HEK293 (cell line): ENCODE results near the gene HIF3A.

Experiments used
- IKZF3 ChIP-seq: fragments of 450-650 bp; IDR thresholded peaks from 2 replicates; pipeline ENCODE4 v1.5.0; 2018; ENCODE audit warnings: missing biosample characterization, mild to moderate bottlenecking, missing genetic modification characterization, moderate library complexity
- KLF17 ChIP-seq: fragments of 450-650 bp; formaldehyde crosslinking; IDR thresholded peaks from 2 replicates; pipeline ENCODE4 v1.5.1; 2016; ENCODE audit warnings: missing biosample characterization, missing genetic modification characterization
- MZF1 ChIP-seq: fragments of 450-650 bp; formaldehyde crosslinking; IDR thresholded peaks from 2 replicates; pipeline ENCODE4 v1.5.1; 2017; ENCODE audit warnings: missing biosample characterization, missing genetic modification characterization, borderline replicate concordance
- OSR2 ChIP-seq: fragments of 450-650 bp; formaldehyde crosslinking; IDR thresholded peaks from 2 replicates; pipeline ENCODE4 v1.5.1; 2016; ENCODE audit warnings: missing biosample characterization, missing genetic modification characterization
- PATZ1 ChIP-seq: fragments of 450-650 bp; formaldehyde crosslinking; IDR thresholded peaks from 2 replicates; pipeline ENCODE4 v1.5.1; 2016; ENCODE audit warnings: missing biosample characterization, missing genetic modification characterization
- SP2 ChIP-seq: fragments of 450-650 bp; formaldehyde crosslinking; IDR thresholded peaks from 2 replicates; pipeline ENCODE4 v1.5.1; 2016; ENCODE audit warnings: missing biosample characterization, missing genetic modification characterization
- ZBTB17 ChIP-seq: fragments of 450-650 bp; formaldehyde crosslinking; IDR thresholded peaks from 2 replicates; pipeline ENCODE4 v1.5.1; 2016; ENCODE audit warnings: missing biosample characterization, missing genetic modification characterization
- ZBTB6 ChIP-seq: fragments of 450-650 bp; formaldehyde crosslinking; IDR thresholded peaks from 2 replicates; pipeline ENCODE4 v1.5.1; 2017; ENCODE audit warnings: missing biosample characterization, missing genetic modification characterization
- ZNF155 ChIP-seq: fragments of 450-650 bp; formaldehyde crosslinking; IDR thresholded peaks from 2 replicates; pipeline ENCODE4 v1.5.1; 2016; ENCODE audit warnings: missing biosample characterization, missing genetic modification characterization
- ZNF18 ChIP-seq: fragments of 450-650 bp; formaldehyde crosslinking; IDR thresholded peaks from 2 replicates; pipeline ENCODE4 v1.5.1; 2016; ENCODE audit warnings: missing biosample characterization, missing genetic modification characterization
- ZNF184 ChIP-seq: fragments of 450-650 bp; IDR thresholded peaks from 2 replicates; pipeline ENCODE4 v1.5.1; 2018; ENCODE audit warnings: missing biosample characterization, mild to moderate bottlenecking, missing genetic modification characterization
- ZNF211 ChIP-seq: fragments of 450-650 bp; formaldehyde crosslinking; IDR thresholded peaks from 2 replicates; pipeline ENCODE4 v1.5.1; 2016; ENCODE audit warnings: low read depth, missing biosample characterization, missing genetic modification characterization
- ZNF350 ChIP-seq: fragments of 450-650 bp; formaldehyde crosslinking; IDR thresholded peaks from 2 replicates; pipeline ENCODE4 v1.5.0; 2017; ENCODE audit warnings: missing biosample characterization, mild to moderate bottlenecking, missing genetic modification characterization
- ZNF37A ChIP-seq: fragments of 450-650 bp; IDR thresholded peaks from 2 replicates; pipeline ENCODE4 v1.5.1; 2018; ENCODE audit warnings: missing biosample characterization, missing genetic modification characterization
- ZNF394 ChIP-seq: fragments of 450-650 bp; formaldehyde crosslinking; IDR thresholded peaks from 2 replicates; pipeline ENCODE4 v1.5.1; 2016; ENCODE audit warnings: missing biosample characterization, missing genetic modification characterization, mild to moderate bottlenecking, moderate library complexity, borderline replicate concordance
- ZNF398 ChIP-seq: fragments of 450-650 bp; formaldehyde crosslinking; IDR thresholded peaks from 2 replicates; pipeline ENCODE4 v1.5.1; 2017; ENCODE audit warnings: missing biosample characterization, missing genetic modification characterization
- ZNF423 ChIP-seq: fragments of 450-650 bp; formaldehyde crosslinking; IDR thresholded peaks from 2 replicates; pipeline ENCODE4 v1.5.1; 2016; ENCODE audit warnings: missing biosample characterization, missing genetic modification characterization
- ZNF510 ChIP-seq: fragments of 450-650 bp; formaldehyde crosslinking; IDR thresholded peaks from 2 replicates; pipeline ENCODE4 v1.5.1; 2018; ENCODE audit warnings: mild to moderate bottlenecking, missing genetic modification characterization, missing biosample characterization; ENCODE audit not compliant: insufficient replicate concordance
- ZNF518A ChIP-seq: fragments of 450-650 bp; formaldehyde crosslinking; conservative IDR thresholded peaks from 2 replicates; pipeline ENCODE4 v1.5.1; 2016; ENCODE audit warnings: low read depth, missing biosample characterization, missing genetic modification characterization
- ZNF626 ChIP-seq: fragments of 450-650 bp; sonication (Bioruptor Pico); formaldehyde crosslinking; IDR thresholded peaks from 2 replicates; pipeline ENCODE4 v1.5.1; 2018; ENCODE audit warnings: missing biosample characterization, missing genetic modification characterization, inconsistent platforms
- ZNF629 ChIP-seq: fragments of 450-650 bp; formaldehyde crosslinking; IDR thresholded peaks from 2 replicates; pipeline ENCODE4 v1.5.1; 2017; ENCODE audit warnings: missing biosample characterization, missing genetic modification characterization
- ZSCAN16 ChIP-seq: fragments of 450-650 bp; formaldehyde crosslinking; IDR thresholded peaks from 2 replicates; pipeline ENCODE4 v1.5.1; 2016; ENCODE audit warnings: missing biosample characterization, missing genetic modification characterization
- ZSCAN18 ChIP-seq: fragments of 450-650 bp; formaldehyde crosslinking; IDR thresholded peaks from 2 replicates; pipeline ENCODE4 v1.5.1; 2016; ENCODE audit warnings: missing biosample characterization, missing genetic modification characterization
- ZSCAN30 ChIP-seq: fragments of 450-650 bp; IDR thresholded peaks from 2 replicates; pipeline ENCODE4 v1.5.1; 2018; ENCODE audit warnings: missing biosample characterization, mild to moderate bottlenecking, missing genetic modification characterization, moderate library complexity
- ZXDB ChIP-seq: fragments of 450-650 bp; formaldehyde crosslinking; IDR thresholded peaks from 2 replicates; pipeline ENCODE4 v1.5.1; 2016; ENCODE audit warnings: missing biosample characterization, missing genetic modification characterization

Gene HIF3A

GRCh38 chr19:46346821-46347571 lies 50.2 kb downstream of the HIF3A start, which contains the start of gene PPP5C (continued):
- TF ChIP-seq ZNF518A (no peak), ZNF18 (tag by site-specific recombination) (no peak), ZNF350 (no peak), SP2 (tag by site-specific recombination) (0 out of 2 replicates have a peak, but pooled peaks have one; percentile 41), ZNF155 (no peak), OSR2 (tag by site-specific recombination) (no peak), ZNF510 (tag by site-specific recombination) (no peak), ZNF211 (no peak), ZNF37A (tag by site-specific recombination) (no peak), ZBTB6 (no peak), ZNF184 (tag by site-specific recombination) (no peak), MZF1 (tag by site-specific recombination) (no peak), ZSCAN18 (no peak), ZSCAN16 (tag by site-specific recombination) (no peak), ZNF423 (tag by site-specific recombination) (no peak; the same call in 1 of the 2 replicates), ZSCAN30 (tag by site-specific recombination) (0 out of 2 replicates have a peak, but pooled peaks have one; percentile 26), ZNF394 (tag by site-specific recombination) (no peak; the same call in 1 of the 2 replicates), ZNF629 (tag by site-specific recombination) (peak; percentile 23; the same call in 1 of the 2 replicates), ZBTB17 (tag by site-specific recombination) (peak; percentile 77), ZNF626 (tag by site-specific recombination) (no peak), PATZ1 (tag by site-specific recombination) (peak; percentile 99), KLF17 (tag by site-specific recombination) (peak; percentile 84), ZXDB (tag by site-specific recombination) (peak; percentile 75), IKZF3 (tag by site-specific recombination) (no peak), ZNF398 (tag by site-specific recombination) (no peak)
